DND-41 (cell line): Measurements from ENCODE around the gene DNAJC21.

Source experiments
- ATAC-seq: fragments of 200-7000 bp; cut with Tn5 transposase; 3 replicates; pipeline ENCODE4 v1.9.1; 2021; ENCODE audit warnings: low read depth; ENCODE audit not compliant: insufficient read depth
- DNase-seq: peaks from one replicate; pipeline ENCODE4 v3.0.0-alpha.2; 2020
- H2AFZ ChIP-seq: 2 replicates; pipeline ENCODE4 v1.6.0; 2012; ENCODE audit warnings: low read depth, low read length
- H3K27ac ChIP-seq: 2 replicates; pipeline ENCODE4 v1.5.1; 2012; ENCODE audit warnings: low read length, inconsistent platforms
- H3K27me3 ChIP-seq: fragments of 200-600 bp; sonication (generic); 2 replicates; pipeline ENCODE4 v1.6.0; 2012; ENCODE audit warnings: low read length, mild to moderate bottlenecking, inconsistent platforms; ENCODE audit not compliant: insufficient read depth, poor library complexity
- H3K36me3 ChIP-seq: 2 replicates; pipeline ENCODE4 v1.5.1; 2012; ENCODE audit warnings: low read length, inconsistent platforms; ENCODE audit not compliant: insufficient read depth
- H3K4me1 ChIP-seq: 2 replicates; pipeline ENCODE4 v1.5.1; 2012; ENCODE audit warnings: mild to moderate bottlenecking, low read length; ENCODE audit not compliant: insufficient read depth
- H3K4me2 ChIP-seq: 2 replicates; pipeline ENCODE4 v1.6.0; 2012; ENCODE audit warnings: mild to moderate bottlenecking, moderate library complexity, low read length, inconsistent platforms; ENCODE audit not compliant: insufficient read depth
- H3K4me3 ChIP-seq, 2 experiments: fragments of 200-600 bp in 1 of 2; shearing (Covaris generic) in 1 of 2; 2 replicates each; pipeline ENCODE4 v1.5.1; 2012 to 2016; ENCODE audit warnings: inconsistent platforms in 2 of 2, low read length in 2 of 2, mild to moderate bottlenecking in 2 of 2, low read depth in 1 of 2, moderate library complexity in 1 of 2
- H3K79me2 ChIP-seq: 2 replicates; pipeline ENCODE4 v1.6.0; 2012; ENCODE audit warnings: low read length, inconsistent platforms; ENCODE audit not compliant: insufficient read depth
- H3K9ac ChIP-seq: 2 replicates; pipeline ENCODE4 v1.6.0; 2012; ENCODE audit warnings: low read depth, mild to moderate bottlenecking, inconsistent platforms, low read length, moderate library complexity
- H3K9me3 ChIP-seq: 2 replicates; pipeline ENCODE4 v1.5.1; 2012; ENCODE audit warnings: low read length, moderate library complexity, mild to moderate bottlenecking, inconsistent platforms; ENCODE audit not compliant: insufficient read depth, severe bottlenecking
- H4K20me1 ChIP-seq: 2 replicates; pipeline ENCODE4 v1.6.0; 2012; ENCODE audit warnings: low read length; ENCODE audit not compliant: insufficient read depth
- EZH2 ChIP-seq: IDR thresholded peaks from 3 replicates; pipeline ENCODE4 v1.6.1; 2012; ENCODE audit warnings: borderline replicate concordance, low read depth, mild to moderate bottlenecking, moderate library complexity, low read length, inconsistent platforms; ENCODE audit not compliant: severe bottlenecking
- TF ChIP-seq, protein P1 (sequence below): IDR thresholded peaks from 2 replicates; pipeline ENCODE4 v1.5.1; 2012; ENCODE audit warnings: borderline replicate concordance, low read length, moderate library complexity, mild to moderate bottlenecking; ENCODE audit not compliant: poor library complexity, severe bottlenecking; ENCODE audit errors: extremely low read depth

The DNAJC21 gene

DNA sequence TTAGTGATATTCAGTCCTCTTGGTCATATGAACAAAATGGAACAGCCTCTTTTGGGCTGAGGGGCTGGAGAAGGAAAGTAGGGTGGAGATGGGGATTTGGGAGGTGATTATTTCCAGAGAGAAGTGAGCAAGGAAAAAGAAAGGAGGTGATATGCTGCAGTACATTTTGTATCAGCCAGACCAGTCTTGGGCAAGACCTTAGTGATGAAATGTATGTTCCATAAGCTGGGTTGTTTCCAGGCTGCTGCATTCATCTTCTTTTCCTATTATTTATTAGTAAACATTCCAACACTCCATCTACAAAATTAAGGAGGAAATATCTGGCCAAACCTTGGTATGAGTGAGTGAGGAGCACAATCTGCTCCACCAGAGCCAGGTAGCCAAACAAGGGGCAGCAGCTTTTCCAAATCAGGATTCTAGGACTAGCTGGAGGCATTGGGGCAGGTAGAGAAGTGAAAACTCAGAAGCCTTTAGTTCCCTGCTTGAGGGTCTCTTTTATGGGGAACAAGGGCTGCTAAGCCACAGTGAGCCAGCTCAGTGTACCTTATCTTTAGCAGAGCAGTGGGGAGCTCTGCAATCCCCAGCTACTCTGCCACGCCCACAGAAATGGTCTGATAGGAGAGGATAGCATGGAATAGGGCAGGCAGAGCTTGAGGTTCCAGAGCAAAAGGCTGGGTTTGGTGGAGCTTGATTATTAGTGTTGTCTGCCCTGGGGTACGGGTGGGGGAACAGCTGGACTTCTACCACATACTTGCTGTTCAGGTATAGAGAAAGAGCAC lies 33.5 kb upstream of the DNAJC21 start:
- no peaks in the 10 kb centered on the region for H4K20me1 ChIP-seq
- ATAC-seq (no peak), DNase-seq (no peak)
- H3K79me2 ChIP-seq: no peaks in the 10 kb centered on the region
- H3K4me2 ChIP-seq: no peak overlapping the region
- H3K36me3 ChIP-seq: no peaks in the 10 kb centered on the region
- H3K27ac ChIP-seq: no peak overlapping the region
- no peak overlapping the region for H3K4me3 ChIP-seq
- H2AFZ ChIP-seq: no peak overlapping the region
- no peaks in the 10 kb centered on the region for H3K4me1 ChIP-seq
- no peak for TF ChIP-seq EZH2
- TF ChIP-seq, protein P1, sequence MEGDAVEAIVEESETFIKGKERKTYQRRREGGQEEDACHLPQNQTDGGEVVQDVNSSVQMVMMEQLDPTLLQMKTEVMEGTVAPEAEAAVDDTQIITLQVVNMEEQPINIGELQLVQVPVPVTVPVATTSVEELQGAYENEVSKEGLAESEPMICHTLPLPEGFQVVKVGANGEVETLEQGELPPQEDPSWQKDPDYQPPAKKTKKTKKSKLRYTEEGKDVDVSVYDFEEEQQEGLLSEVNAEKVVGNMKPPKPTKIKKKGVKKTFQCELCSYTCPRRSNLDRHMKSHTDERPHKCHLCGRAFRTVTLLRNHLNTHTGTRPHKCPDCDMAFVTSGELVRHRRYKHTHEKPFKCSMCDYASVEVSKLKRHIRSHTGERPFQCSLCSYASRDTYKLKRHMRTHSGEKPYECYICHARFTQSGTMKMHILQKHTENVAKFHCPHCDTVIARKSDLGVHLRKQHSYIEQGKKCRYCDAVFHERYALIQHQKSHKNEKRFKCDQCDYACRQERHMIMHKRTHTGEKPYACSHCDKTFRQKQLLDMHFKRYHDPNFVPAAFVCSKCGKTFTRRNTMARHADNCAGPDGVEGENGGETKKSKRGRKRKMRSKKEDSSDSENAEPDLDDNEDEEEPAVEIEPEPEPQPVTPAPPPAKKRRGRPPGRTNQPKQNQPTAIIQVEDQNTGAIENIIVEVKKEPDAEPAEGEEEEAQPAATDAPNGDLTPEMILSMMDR: no peak
- H3K9ac ChIP-seq: no peak overlapping the region
- H3K27me3 ChIP-seq: no peaks in the 10 kb centered on the region
- H3K9me3 ChIP-seq: no peaks in the 10 kb centered on the region

DNA sequence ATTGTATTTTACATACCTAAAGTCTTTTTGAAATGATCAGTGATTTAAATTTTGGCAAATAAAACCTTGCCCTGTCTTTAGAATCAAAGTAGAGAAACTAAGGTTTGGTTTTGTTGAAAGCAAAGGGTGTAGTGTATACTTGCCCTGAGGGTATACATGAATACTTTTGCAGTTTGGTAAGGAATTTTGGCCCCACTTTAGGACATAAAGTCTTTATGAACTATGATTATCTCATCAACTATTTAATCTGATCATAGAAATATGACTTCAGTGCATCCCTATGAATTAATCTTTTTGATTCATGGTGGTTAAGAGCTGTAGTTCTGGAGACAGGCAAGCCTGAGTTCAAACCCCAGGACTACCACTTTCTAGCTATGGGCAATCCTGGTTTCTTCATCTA lies 31.7 kb upstream of the DNAJC21 start:
- TF ChIP-seq, protein P1: no peak
- no peak for TF ChIP-seq EZH2
- ATAC-seq (no peak), DNase-seq (no peak)
- Histone ChIP-seq H4K20me1 (no peaks in the 10 kb centered on the region), H3K4me2 (no peak overlapping the region), H3K9ac (no peak overlapping the region), H3K4me3 (no peak overlapping the region), H2AFZ (no peak overlapping the region), H3K9me3 (no peaks in the 10 kb centered on the region), H3K27me3 (no peaks in the 10 kb centered on the region), H3K4me1 (no peaks in the 10 kb centered on the region), H3K79me2 (no peaks in the 10 kb centered on the region), H3K36me3 (0 out of 2 replicates have a peak, but pooled peaks cover 3% of the 10 kb centered on the region), H3K27ac (no peak overlapping the region)

DNA sequence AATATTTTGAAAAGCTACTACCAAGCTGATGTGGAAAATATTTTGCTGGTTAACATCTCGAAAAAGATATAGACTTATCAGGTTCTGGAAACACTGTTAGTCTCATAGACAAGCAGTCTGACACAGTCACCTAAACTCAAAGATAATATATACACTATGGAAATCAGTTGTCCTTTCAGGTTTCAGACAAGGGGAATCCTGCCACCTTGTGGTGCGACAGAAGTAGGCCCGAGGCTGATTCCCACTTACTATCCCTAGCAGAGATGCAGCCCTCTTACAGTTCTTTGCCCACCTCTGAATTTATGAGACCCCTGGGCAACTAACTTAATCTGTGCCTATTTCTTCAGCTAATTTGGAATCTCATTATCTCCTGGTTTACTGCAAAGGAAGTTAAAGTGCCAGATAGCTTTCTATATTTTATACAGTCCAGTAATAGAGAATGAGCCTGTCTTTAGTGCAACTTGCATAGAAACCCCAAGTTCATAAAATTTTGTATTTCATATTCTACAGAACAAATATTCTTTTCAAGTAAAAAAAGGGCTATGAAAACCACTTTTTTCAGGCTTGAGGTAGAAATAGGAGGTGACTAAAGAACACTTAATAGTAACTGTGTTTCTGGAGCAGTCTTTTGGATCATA lies 31.0 kb upstream of the DNAJC21 start:
- no peak overlapping the region for H3K4me2 ChIP-seq
- no peak overlapping the region for H2AFZ ChIP-seq

More for the DNA sequence above, 31.0 kb upstream of the DNAJC21 start:
- ATAC-seq (peak; percentile 88), DNase-seq (peak; percentile 59)
- H3K27me3 ChIP-seq: no peaks in the 10 kb centered on the region
- H3K79me2 ChIP-seq: no peaks in the 10 kb centered on the region
- TF ChIP-seq, protein P1: peak; percentile 87
- no peak for TF ChIP-seq EZH2
- H3K4me1 ChIP-seq: no peaks in the 10 kb centered on the region
- no peaks in the 10 kb centered on the region for H4K20me1 ChIP-seq
- no peak overlapping the region for H3K9ac ChIP-seq
- no peak overlapping the region for H3K27ac ChIP-seq
- H3K4me3 ChIP-seq: no peak overlapping the region
- H3K9me3 ChIP-seq: no peaks in the 10 kb centered on the region
- H3K36me3 ChIP-seq: peaks cover 5% of the 10 kb centered on the region; the same call in 1 of the 2 replicates
